Liver (tissue), 9 donors: ENCODE results near the gene MUCL3. TPM values are rescaled to one million over a fixed set of nuclear protein-coding genes. Genes with fewer than 3 reads are reported as not detected.

ENCODE experiments used
- DNase-seq: peaks from one replicate; pipeline ENCODE4 v3.0.0-alpha.2; 2017; ENCODE audit warnings: low spot score
- H3K27ac ChIP-seq, 2 donors: one replicate each; pipeline ENCODE4 v1.7.0; 2013; ENCODE audit warnings: inconsistent platforms in 2 of 2, low read length in 2 of 2, control low read depth in 1 of 2, low read depth in 1 of 2, mild to moderate bottlenecking in 1 of 2
- H3K27me3 ChIP-seq, 4 donors: one replicate each; pipeline versions ENCODE4 v1.6.1 to v1.7.0; 2013; ENCODE audit warnings: low read length in 3 of 4, inconsistent platforms in 1 of 4, mild to moderate bottlenecking in 1 of 4, moderate library complexity in 1 of 4; ENCODE audit not compliant: control insufficient read depth in 4 of 4, insufficient read depth in 4 of 4
- H3K36me3 ChIP-seq, 4 donors: one replicate each; pipeline versions ENCODE4 v1.6.1 to v1.7.0; 2013; ENCODE audit warnings: low read length in 3 of 4, mild to moderate bottlenecking in 3 of 4, low read depth in 1 of 4, moderate library complexity in 1 of 4; ENCODE audit not compliant: control insufficient read depth in 4 of 4, insufficient read depth in 3 of 4
- H3K4me1 ChIP-seq, 4 donors: one replicate each; pipeline versions ENCODE4 v1.6.1 to v1.7.0; 2013; ENCODE audit warnings: low read length in 3 of 4, mild to moderate bottlenecking in 3 of 4, moderate library complexity in 1 of 4; ENCODE audit not compliant: control insufficient read depth in 4 of 4, insufficient read depth in 4 of 4
- H3K4me3 ChIP-seq, 3 donors: one replicate each; pipeline versions ENCODE4 v1.6.1 to v1.7.0; 2013; ENCODE audit warnings: low read length in 3 of 3, control low read depth in 1 of 3, low read depth in 1 of 3, mild to moderate bottlenecking in 1 of 3
- H3K9ac ChIP-seq, 2 donors: one replicate each; pipeline ENCODE4 v1.7.0; 2013; ENCODE audit warnings: low read length in 2 of 2, mild to moderate bottlenecking in 2 of 2, moderate library complexity in 2 of 2, control low read depth in 1 of 2, low read depth in 1 of 2
- H3K9me3 ChIP-seq, 4 donors: one replicate each; pipeline versions ENCODE4 v1.6.1 to v1.7.0; 2013; ENCODE audit warnings: low read length in 3 of 4; ENCODE audit not compliant: control insufficient read depth in 4 of 4
- ATF3 ChIP-seq: IDR thresholded peaks from 2 replicates; pipeline ENCODE4 v1.6.1; 2016; ENCODE audit warnings: antibody characterized with exemption
- CTCF ChIP-seq: fragments of 150-350 bp; IDR thresholded peaks from 2 replicates; pipeline ENCODE4 v1.5.1; 2017; ENCODE audit warnings: improper control_type of control experiment, low read depth, low read length; ENCODE audit not compliant: missing input control
- EGR1 ChIP-seq, 2 donors: IDR thresholded peaks; 2 replicates each; pipeline ENCODE4 v1.6.1; 2016 to 2018; ENCODE audit warnings: antibody characterized with exemption in 2 of 2, low read depth in 2 of 2
- FOXA1 ChIP-seq: IDR thresholded peaks from 2 replicates; pipeline ENCODE4 v1.6.1; 2016; ENCODE audit warnings: antibody characterized with exemption
- FOXA2 ChIP-seq: IDR thresholded peaks from 2 replicates; pipeline ENCODE4 v1.6.1; 2016; ENCODE audit warnings: antibody characterized with exemption
- GABPA ChIP-seq, 2 donors: IDR thresholded peaks in 1 of 2; conservative IDR thresholded peaks in 1 of 2; 2 replicates each; pipeline ENCODE4 v1.6.1; 2016; ENCODE audit warnings: antibody characterized with exemption in 2 of 2, mild to moderate bottlenecking in 1 of 2, moderate library complexity in 1 of 2
- HNF4A ChIP-seq, 2 donors: conservative IDR thresholded peaks; 2 replicates each; pipeline ENCODE4 v1.6.1; 2016; ENCODE audit warnings: antibody characterized with exemption in 2 of 2, mild to moderate bottlenecking in 2 of 2
- HNF4G ChIP-seq: IDR thresholded peaks from 2 replicates; pipeline ENCODE4 v1.6.1; 2016; ENCODE audit warnings: antibody characterized with exemption
- JUND ChIP-seq, 2 donors: IDR thresholded peaks; 2 replicates each; pipeline ENCODE4 v1.6.1; 2016; ENCODE audit warnings: antibody characterized with exemption in 2 of 2
- MAX ChIP-seq: IDR thresholded peaks from 2 replicates; pipeline ENCODE4 v1.6.1; 2016; ENCODE audit warnings: antibody characterized with exemption
- NR2F2 ChIP-seq: IDR thresholded peaks from 2 replicates; pipeline ENCODE4 v1.6.1; 2016; ENCODE audit warnings: antibody characterized with exemption
- RAD21 ChIP-seq, 2 donors: IDR thresholded peaks; 2 replicates each; pipeline ENCODE4 v1.6.1; 2016; ENCODE audit warnings: antibody characterized with exemption in 2 of 2, mild to moderate bottlenecking in 2 of 2
- REST ChIP-seq: IDR thresholded peaks from 2 replicates; pipeline ENCODE4 v1.6.1; 2016; ENCODE audit warnings: antibody characterized with exemption, mild to moderate bottlenecking
- RXRA ChIP-seq, 2 donors: IDR thresholded peaks; 2 replicates each; pipeline ENCODE4 v1.6.1; 2017 to 2018; ENCODE audit warnings: antibody characterized with exemption in 2 of 2, mild to moderate bottlenecking in 1 of 2
- SP1 ChIP-seq: IDR thresholded peaks from 2 replicates; pipeline ENCODE4 v1.6.1; 2018; ENCODE audit warnings: antibody characterized with exemption, mild to moderate bottlenecking
- TAF1 ChIP-seq: conservative IDR thresholded peaks from 2 replicates; pipeline ENCODE4 v1.6.1; 2016; ENCODE audit warnings: antibody characterized with exemption, mild to moderate bottlenecking
- YY1 ChIP-seq: IDR thresholded peaks from 2 replicates; pipeline ENCODE4 v1.6.1; 2016; ENCODE audit warnings: antibody characterized with exemption, mild to moderate bottlenecking
- ZBTB33 ChIP-seq: IDR thresholded peaks from 2 replicates; pipeline ENCODE4 v1.6.1; 2016; ENCODE audit warnings: antibody characterized with exemption
- WGBS: extraction: QIAGEN DNeasy Blood & Tissue Kit; methylation state at CpG from one replicate; pipeline ENCODE4 v1.1.7; 2013; 5-methylcytosine and 5-hydroxymethylcytosine counted together
- polyA plus RNA-seq, 2 donors: library from polyadenylated mRNA; stranded (reverse) in 1 of 2; unstranded in 1 of 2; fragments of 200-250 nt in 1 of 2; fragments of >200 nt in 1 of 2; fragmentation: Nextera tagmentation in 1 of 2; extraction: Ambion mirVana in 1 of 2; gene quantifications; one replicate each; pipeline versions ENCODE4 v1.2.1 to v1.2.3, GENCODE V29; 2013 to 2015
- total RNA-seq, 2 donors: library from RNA; depleted of rRNA; stranded (reverse); fragments of >200 nt; gene quantifications; one replicate each; pipeline ENCODE4 v1.2.3, GENCODE V29; 2014
- donor health status: healthy.
- donor health status: healthy.
- donor health status: healthy.
- donor health status: healthy.
- donor health status: healthy.

The MUCL3 gene
- total and polyA plus RNA-seq, 4 donors, result under 0.01 TPM; not detected in 3

- Histone ChIP-seq H3K9ac (no peak overlapping the region), H3K27ac (no peak overlapping the region), H3K9me3 (no peaks in the 10 kb centered on the region), H3K4me3 (no peak overlapping the region), H3K36me3 (no peaks in the 10 kb centered on the region), H3K4me1 (no peaks in the 10 kb centered on the region), H3K27me3 (no peaks in the 10 kb centered on the region)
- TF ChIP-seq REST, result no peak
- TF ChIP-seq NR2F2, result no peak
- TF ChIP-seq ATF3, result no peak
- no peak for TF ChIP-seq HNF4A (conservative IDR thresholded peaks at IDR 0.05)
- no peak for TF ChIP-seq RAD21 (IDR thresholded peaks at IDR 0.05)
- TF ChIP-seq FOXA2, result no peak
- no peak for TF ChIP-seq EGR1 (IDR thresholded peaks at IDR 0.05; ENCODE audit: low read depth in 2 of 2)
- TF ChIP-seq MAX, result no peak
- no peak for TF ChIP-seq TAF1
- TF ChIP-seq JUND (IDR thresholded peaks at IDR 0.05), result no peak
- TF ChIP-seq GABPA (IDR thresholded peaks at IDR 0.05 in 1 of 2, conservative IDR thresholded peaks at IDR 0.05 in 1 of 2), result no peak
- TF ChIP-seq FOXA1, result no peak
- TF ChIP-seq SP1, result no peak
- TF ChIP-seq ZBTB33, result no peak
- TF ChIP-seq RXRA (IDR thresholded peaks at IDR 0.05), result no peak
- no peak for TF ChIP-seq YY1
- no peak for TF ChIP-seq CTCF
- TF ChIP-seq HNF4G, result no peak
- 71% methylated on average over 8 of the region's 8 CpGs for WGBS
- no peak for DNase-seq
Observed at GRCh38 chr6:30990422-30991086, 49.8 kb downstream of the MUCL3 start.
